ENCODE results near the gene PNO1. TPM values are rescaled to one million over a fixed set of nuclear protein-coding genes. Genes with fewer than 3 reads are reported as not detected.
"Not testable (repeated sequence)": the region's sequence is repeated elsewhere in the genome, so short reads cannot be mapped to it uniquely, and the experiment has no call there.

PNO1 gene
- polyA plus RNA-seq, 1 donor: 15.2 TPM

GRCh38 chr2:68175210-68175609, 17.5 kb downstream of the PNO1 start:
- H3K27me3 ChIP-seq (ENCODE audit: control insufficient read depth, insufficient read depth, low read length); H3K4me1 ChIP-seq (ENCODE audit: control insufficient read depth, insufficient read depth, low read length); H3K4me3 ChIP-seq (ENCODE audit: low read length); DNase-seq; H3K27ac ChIP-seq (ENCODE audit: low read length); H3K9me3 ChIP-seq (ENCODE audit: control insufficient read depth, low read depth, low read length): not testable (repeated sequence)
- no CpG with 5 or more reads among the region's 4 CpGs for WGBS (ENCODE audit: insufficient coverage, low lambda C conversion rate)
- peaks cover 31% of the 10 kb centered on the region for H3K36me3 ChIP-seq (ENCODE audit: control insufficient read depth, insufficient read depth, low read length)

- H3K4me3 ChIP-seq (ENCODE audit: low read length): no peak overlapping the region
- WGBS (ENCODE audit: insufficient coverage, low lambda C conversion rate): 100% methylated on average over 1 of the region's 7 CpGs
- peaks cover 29% of the 10 kb centered on the region for H3K36me3 ChIP-seq (ENCODE audit: control insufficient read depth, insufficient read depth, low read length)
- no peak for DNase-seq
- no peaks in the 10 kb centered on the region for H3K4me1 ChIP-seq (ENCODE audit: control insufficient read depth, insufficient read depth, low read length)
- no peaks in the 10 kb centered on the region for H3K27me3 ChIP-seq (ENCODE audit: control insufficient read depth, insufficient read depth, low read length)
- H3K27ac ChIP-seq (ENCODE audit: low read length): no peak overlapping the region
- H3K9me3 ChIP-seq (ENCODE audit: control insufficient read depth, low read depth, low read length): no peaks in the 10 kb centered on the region
Observed at GRCh38 chr2:68176657-68177056, 19.0 kb downstream of the PNO1 start.

- no peaks in the 10 kb centered on the region for H3K27me3 ChIP-seq (ENCODE audit: control insufficient read depth, insufficient read depth, low read length)
- no CpG with 5 or more reads among the region's 2 CpGs for WGBS (ENCODE audit: insufficient coverage, low lambda C conversion rate)
- no peak for DNase-seq
- H3K27ac ChIP-seq (ENCODE audit: low read length): no peak overlapping the region
- H3K36me3 ChIP-seq (ENCODE audit: control insufficient read depth, insufficient read depth, low read length): peaks cover 29% of the 10 kb centered on the region
- H3K9me3 ChIP-seq (ENCODE audit: control insufficient read depth, low read depth, low read length): no peaks in the 10 kb centered on the region
- no peaks in the 10 kb centered on the region for H3K4me1 ChIP-seq (ENCODE audit: control insufficient read depth, insufficient read depth, low read length)
- no peak overlapping the region for H3K4me3 ChIP-seq (ENCODE audit: low read length)
Observed at GRCh38 chr2:68177541-68177940, 19.9 kb downstream of the PNO1 start.

- H3K36me3 ChIP-seq (ENCODE audit: control insufficient read depth, insufficient read depth, low read length): peaks cover 29% of the 10 kb centered on the region
- no peaks in the 10 kb centered on the region for H3K9me3 ChIP-seq (ENCODE audit: control insufficient read depth, low read depth, low read length)
- 100% methylated on average over 1 of the region's 3 CpGs for WGBS (ENCODE audit: insufficient coverage, low lambda C conversion rate)
- no peak overlapping the region for H3K4me3 ChIP-seq (ENCODE audit: low read length)
- H3K27ac ChIP-seq (ENCODE audit: low read length): no peak overlapping the region
- H3K27me3 ChIP-seq (ENCODE audit: control insufficient read depth, insufficient read depth, low read length): no peaks in the 10 kb centered on the region
- no peak for DNase-seq
- H3K4me1 ChIP-seq (ENCODE audit: control insufficient read depth, insufficient read depth, low read length): no peaks in the 10 kb centered on the region
Observed at GRCh38 chr2:68178432-68178831, 20.7 kb downstream of the PNO1 start.

- Histone ChIP-seq H3K36me3 (ENCODE audit: control insufficient read depth, insufficient read depth, low read length) (peaks cover 29% of the 10 kb centered on the region), H3K4me3 (ENCODE audit: low read length) (no peak overlapping the region), H3K4me1 (ENCODE audit: control insufficient read depth, insufficient read depth, low read length) (no peaks in the 10 kb centered on the region), H3K9me3 (ENCODE audit: control insufficient read depth, low read depth, low read length) (no peaks in the 10 kb centered on the region), H3K27me3 (ENCODE audit: control insufficient read depth, insufficient read depth, low read length) (no peaks in the 10 kb centered on the region), H3K27ac (ENCODE audit: low read length) (no peak overlapping the region)
- no peak for DNase-seq
- no CpG with 5 or more reads among the region's 4 CpGs for WGBS (ENCODE audit: insufficient coverage, low lambda C conversion rate)
Observed at GRCh38 chr2:68178954-68179627, 21.4 kb downstream of the PNO1 start.

GRCh38 chr2:68182902-68183301, 25.2 kb downstream of the PNO1 start:
- H3K9me3 ChIP-seq (ENCODE audit: control insufficient read depth, low read depth, low read length): no peaks in the 10 kb centered on the region
- no peak for DNase-seq
- H3K4me1 ChIP-seq (ENCODE audit: control insufficient read depth, insufficient read depth, low read length): no peaks in the 10 kb centered on the region
- H3K27ac ChIP-seq (ENCODE audit: low read length): no peak overlapping the region
- peaks cover 18% of the 10 kb centered on the region for H3K36me3 ChIP-seq (ENCODE audit: control insufficient read depth, insufficient read depth, low read length)
- no peak overlapping the region for H3K4me3 ChIP-seq (ENCODE audit: low read length)
- no peaks in the 10 kb centered on the region for H3K27me3 ChIP-seq (ENCODE audit: control insufficient read depth, insufficient read depth, low read length)
- WGBS (ENCODE audit: insufficient coverage, low lambda C conversion rate): 83% methylated on average over 1 of the region's 1 CpG

GRCh38 chr2:68185541-68186164, 28.0 kb downstream of the PNO1 start:
- no CpG with 5 or more reads among the region's 5 CpGs for WGBS (ENCODE audit: insufficient coverage, low lambda C conversion rate)
- peak; percentile 19 to 24 for DNase-seq

GRCh38 chr2:68187329-68187728, 29.6 kb downstream of the PNO1 start:
- DNase-seq: no peak
- no peaks in the 10 kb centered on the region for H3K9me3 ChIP-seq (ENCODE audit: control insufficient read depth, low read depth, low read length)
- H3K36me3 ChIP-seq (ENCODE audit: control insufficient read depth, insufficient read depth, low read length): peaks cover 13% of the 10 kb centered on the region
- H3K27ac ChIP-seq (ENCODE audit: low read length): no peak overlapping the region
- H3K27me3 ChIP-seq (ENCODE audit: control insufficient read depth, insufficient read depth, low read length): no peaks in the 10 kb centered on the region
- no peaks in the 10 kb centered on the region for H3K4me1 ChIP-seq (ENCODE audit: control insufficient read depth, insufficient read depth, low read length)
- no peak overlapping the region for H3K4me3 ChIP-seq (ENCODE audit: low read length)
- 60% methylated on average over 1 of the region's 1 CpG for WGBS (ENCODE audit: insufficient coverage, low lambda C conversion rate)

More at GRCh38 chr2:68185541-68186164, 28.0 kb downstream of the PNO1 start:
- peaks cover 17% of the 10 kb centered on the region for H3K36me3 ChIP-seq (ENCODE audit: control insufficient read depth, insufficient read depth, low read length)
- no peaks in the 10 kb centered on the region for H3K9me3 ChIP-seq (ENCODE audit: control insufficient read depth, low read depth, low read length)
- no peaks in the 10 kb centered on the region for H3K27me3 ChIP-seq (ENCODE audit: control insufficient read depth, insufficient read depth, low read length)
- no peak overlapping the region for H3K27ac ChIP-seq (ENCODE audit: low read length)
- H3K4me3 ChIP-seq (ENCODE audit: low read length): no peak overlapping the region
- H3K4me1 ChIP-seq (ENCODE audit: control insufficient read depth, insufficient read depth, low read length): no peaks in the 10 kb centered on the region

- Histone ChIP-seq H3K4me1 (ENCODE audit: control insufficient read depth, insufficient read depth, low read length) (no peaks in the 10 kb centered on the region), H3K36me3 (ENCODE audit: control insufficient read depth, insufficient read depth, low read length) (peaks cover 8% of the 10 kb centered on the region), H3K27me3 (ENCODE audit: control insufficient read depth, insufficient read depth, low read length) (no peaks in the 10 kb centered on the region), H3K4me3 (ENCODE audit: low read length) (no peak overlapping the region), H3K27ac (ENCODE audit: low read length) (no peak overlapping the region), H3K9me3 (ENCODE audit: control insufficient read depth, low read depth, low read length) (no peaks in the 10 kb centered on the region)
- DNase-seq: no peak
- 83% methylated on average over 1 of the region's 5 CpGs for WGBS (ENCODE audit: insufficient coverage, low lambda C conversion rate)
Observed at GRCh38 chr2:68188831-68189230, 31.1 kb downstream of the PNO1 start.

GRCh38 chr2:68189991-68190784, 32.5 kb downstream of the PNO1 start:
- DNase-seq: no peak
- Histone ChIP-seq H3K27ac (ENCODE audit: low read length) (no peak overlapping the region), H3K4me3 (ENCODE audit: low read length) (no peak overlapping the region), H3K27me3 (ENCODE audit: control insufficient read depth, insufficient read depth, low read length) (no peaks in the 10 kb centered on the region), H3K9me3 (ENCODE audit: control insufficient read depth, low read depth, low read length) (no peaks in the 10 kb centered on the region), H3K4me1 (ENCODE audit: control insufficient read depth, insufficient read depth, low read length) (no peaks in the 10 kb centered on the region), H3K36me3 (ENCODE audit: control insufficient read depth, insufficient read depth, low read length) (peaks cover 3% of the 10 kb centered on the region)
- WGBS (ENCODE audit: insufficient coverage, low lambda C conversion rate): no CpG with 5 or more reads among the region's 15 CpGs

All from large intestine (tissue), 3 donors.